Epidermal melanocyte (primary cell): ENCODE data around the gene TTC28.
"Not testable (repeated sequence)": the region's sequence is repeated elsewhere in the genome, so short reads cannot be mapped to it uniquely, and the experiment has no call there.

Source experiments
- DNase-seq: peaks from one replicate; pipeline ENCODE4 v3.0.0; 2011; ENCODE audit warnings: low spot score; ENCODE audit not compliant: insufficient read length

Gene TTC28

DNA sequence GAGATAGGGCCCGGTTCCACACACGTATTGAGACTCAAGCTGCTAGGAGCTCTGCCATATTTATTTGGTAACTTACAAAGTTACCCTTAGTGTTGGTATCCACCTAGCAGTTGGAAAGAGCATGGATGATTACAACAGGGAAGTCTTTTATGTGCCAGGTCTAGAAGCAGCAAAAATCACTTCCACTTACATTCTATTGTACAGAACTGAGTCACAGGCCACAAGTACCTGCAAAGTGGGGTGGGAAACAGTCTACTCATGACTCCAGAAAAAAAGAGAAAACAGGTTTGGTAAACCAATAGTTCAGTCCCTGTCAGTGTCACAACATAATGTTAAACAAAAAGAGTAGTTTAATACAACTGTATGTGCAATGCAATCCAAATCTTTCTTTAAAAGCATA is 480.9 kb downstream of the TTC28 start:
- no peak for DNase-seq

DNA sequence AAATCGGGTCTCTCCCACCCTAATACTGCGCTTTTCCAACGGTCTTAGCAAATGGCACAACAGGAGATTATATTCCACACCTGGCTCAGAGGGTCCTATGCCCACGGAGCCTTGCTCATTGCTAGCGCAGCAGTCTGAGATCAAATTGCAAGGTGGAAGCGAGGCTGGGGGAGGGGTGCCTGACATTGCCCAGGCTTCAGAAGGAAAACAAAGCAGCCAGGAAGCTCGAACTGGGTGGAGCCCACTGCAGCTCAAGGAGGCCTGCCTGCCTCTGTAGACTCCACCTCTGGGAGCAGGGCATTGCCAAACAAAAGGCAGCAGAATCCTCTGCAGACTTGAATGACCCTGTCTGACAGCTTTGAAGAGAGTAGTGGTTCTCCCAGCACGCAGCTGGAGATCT is 488.1 kb downstream of the TTC28 start:
- not testable (repeated sequence) for DNase-seq

DNA sequence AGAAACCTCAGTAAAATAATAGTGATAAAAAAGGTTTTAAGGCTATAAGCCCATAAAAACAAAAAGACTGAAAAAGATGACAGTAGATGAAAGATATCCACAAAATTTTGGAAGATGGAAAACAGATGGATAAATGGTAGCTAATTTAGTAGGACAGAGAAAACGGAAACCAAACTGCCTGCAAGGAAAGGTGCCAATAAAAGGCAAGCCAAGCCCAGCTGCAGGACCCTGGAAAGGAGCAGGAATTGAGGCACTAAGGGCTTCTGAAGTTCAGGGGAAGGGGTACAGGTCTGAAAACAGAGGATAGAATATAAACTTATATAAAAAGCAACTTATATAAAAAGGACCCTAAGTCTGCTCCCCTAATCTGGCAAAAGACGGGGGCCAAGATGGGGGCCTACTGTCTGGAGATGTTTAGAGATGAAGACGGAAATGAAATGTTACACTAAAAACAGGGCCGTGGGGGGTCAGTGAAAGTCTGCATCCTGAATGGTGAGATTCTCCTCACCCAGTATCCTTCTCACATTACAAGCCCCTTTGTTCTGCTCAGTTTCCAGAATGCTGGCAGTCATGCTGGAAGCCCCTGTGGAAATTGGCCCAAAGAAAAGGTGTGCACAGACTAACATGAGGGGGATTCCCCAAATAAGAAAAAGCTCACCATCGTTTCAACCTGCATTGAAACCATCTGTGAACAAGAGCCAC is 491.3 kb downstream of the TTC28 start:
- no peak for DNase-seq

DNA sequence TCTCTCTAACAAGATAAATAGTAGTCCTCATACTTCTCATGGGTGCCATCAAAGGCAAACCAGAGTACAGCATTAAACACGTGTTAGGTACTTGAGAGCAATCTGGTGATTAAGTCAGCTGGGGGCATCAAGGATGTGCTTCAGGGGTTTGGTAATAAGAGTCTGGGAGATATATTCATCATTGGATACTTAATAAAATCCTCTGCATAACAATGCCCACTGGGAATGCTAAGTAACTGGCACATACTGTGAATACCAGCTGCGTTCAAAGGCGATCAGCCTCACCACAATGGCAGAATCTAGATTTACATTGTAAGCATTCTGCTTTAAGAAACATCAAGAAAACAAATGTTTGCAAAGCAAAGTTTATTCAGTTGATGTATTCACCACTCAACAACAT is 492.0 kb downstream of the TTC28 start:
- DNase-seq, result no peak

DNA sequence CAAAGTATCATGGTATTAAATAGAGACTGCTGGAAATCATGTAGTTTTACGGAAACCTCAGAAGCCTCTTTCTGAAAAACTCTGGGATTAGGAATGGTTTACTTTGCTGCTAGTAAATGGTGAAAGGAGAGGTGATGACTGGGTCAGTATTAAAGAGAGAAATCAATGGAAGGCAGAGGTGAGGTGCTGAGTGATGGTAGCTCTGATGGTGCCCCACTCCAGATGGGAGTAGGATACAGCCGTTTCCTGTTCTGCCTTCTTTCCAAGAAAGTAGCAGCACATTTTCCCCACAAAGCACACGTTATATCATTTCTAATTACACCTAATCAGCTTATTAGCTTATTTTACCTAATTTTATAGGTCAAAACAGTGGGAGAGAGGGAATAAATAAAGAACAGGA is 493.0 kb downstream of the TTC28 start:
- no peak for DNase-seq

DNA sequence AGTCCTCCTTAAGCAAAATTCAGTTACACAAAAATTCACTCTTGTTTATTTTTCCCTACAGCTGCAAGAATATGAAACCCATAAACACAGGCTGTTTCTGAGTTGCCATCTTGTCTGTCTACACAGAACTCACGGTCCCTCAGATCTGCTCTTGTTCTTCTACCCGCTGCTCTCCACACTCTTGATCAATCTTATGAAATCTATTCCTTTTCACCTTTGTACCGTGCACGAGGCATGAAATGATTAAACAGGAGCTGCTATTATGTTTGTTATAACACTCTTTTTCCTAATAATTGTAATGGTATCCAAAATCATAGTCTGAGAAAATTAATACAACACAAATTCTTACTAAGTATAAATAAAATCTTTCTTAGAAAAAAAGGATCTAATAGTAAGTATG is 494.5 kb downstream of the TTC28 start:
- DNase-seq, result no peak

DNA sequence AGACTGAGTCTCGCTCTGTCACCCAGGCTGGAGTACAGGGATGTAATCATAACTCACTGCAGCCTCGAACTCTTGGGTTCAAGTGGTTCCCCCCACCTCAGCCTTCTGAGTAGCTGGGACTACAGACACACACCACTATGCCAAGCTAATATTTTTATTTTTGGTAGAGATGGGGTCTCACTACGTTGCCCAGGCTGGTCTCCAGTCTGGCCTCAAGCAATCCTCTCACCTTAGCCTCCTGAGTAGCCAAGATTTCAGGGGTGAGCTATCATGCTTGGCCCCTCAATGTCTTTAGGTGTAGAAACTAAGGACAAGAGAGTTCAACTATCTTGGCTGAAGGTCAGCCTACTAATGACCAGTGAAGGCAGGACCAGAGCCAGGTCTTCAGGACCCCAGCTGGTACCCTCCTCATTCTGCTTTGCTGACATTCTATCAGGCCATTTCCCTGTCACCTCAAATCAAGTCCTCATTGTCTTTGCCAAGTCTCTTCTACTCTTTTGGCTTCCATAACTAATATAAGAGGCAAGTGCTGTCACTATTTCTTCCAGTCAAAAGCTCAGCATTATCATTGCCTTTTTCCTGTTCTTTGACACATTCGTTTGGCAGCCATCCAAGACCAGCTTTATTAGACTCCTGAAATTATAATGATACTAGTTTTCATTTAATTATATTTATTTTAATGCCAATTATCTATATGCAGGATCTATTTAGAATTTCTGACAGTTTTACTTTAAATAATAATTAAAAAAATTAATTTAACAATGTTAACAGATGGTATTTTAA is 496.4 kb downstream of the TTC28 start:
- no peak for DNase-seq

DNA sequence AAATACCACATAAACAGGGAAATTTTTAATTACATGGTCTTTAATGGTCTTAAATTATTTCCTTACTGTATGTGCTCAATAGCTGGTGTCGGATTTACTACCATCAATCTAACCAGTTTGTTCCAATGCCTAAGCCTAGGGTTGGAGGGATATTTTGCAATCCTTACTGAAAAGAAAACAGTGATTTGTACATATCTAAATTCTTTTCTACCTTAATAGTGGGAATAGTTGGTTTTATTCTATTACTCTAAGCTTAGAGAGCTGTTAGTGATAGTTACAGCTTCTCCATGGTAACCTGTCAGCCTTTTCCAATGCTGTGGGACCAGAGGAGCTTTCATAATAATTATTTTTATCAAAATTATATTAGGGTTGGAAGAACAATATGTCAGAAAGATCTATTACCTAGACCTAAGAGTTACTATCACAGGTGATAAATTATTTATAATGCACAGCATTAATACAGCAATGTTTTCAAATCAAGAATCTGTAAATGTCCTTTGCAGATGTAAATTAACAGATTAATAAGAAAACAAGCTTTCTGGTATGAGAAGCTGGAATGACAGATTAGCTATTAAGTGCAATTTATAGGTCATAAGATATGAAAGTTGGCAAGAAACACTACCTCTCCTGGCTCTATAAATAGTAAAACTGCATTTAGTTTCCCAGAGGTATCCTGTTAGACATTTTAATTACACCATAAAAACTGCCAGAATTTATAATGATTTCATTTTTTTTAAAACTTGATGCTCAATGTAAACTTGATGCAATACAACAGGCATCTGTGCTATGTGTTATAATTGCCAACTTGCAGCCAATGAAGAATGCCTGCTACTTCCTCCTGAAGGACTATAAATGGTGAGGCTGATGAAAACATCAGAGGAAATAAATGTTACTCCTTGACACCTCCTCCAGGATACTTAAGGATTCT is 498.6 kb downstream of the TTC28 start:
- no peak for DNase-seq

DNA sequence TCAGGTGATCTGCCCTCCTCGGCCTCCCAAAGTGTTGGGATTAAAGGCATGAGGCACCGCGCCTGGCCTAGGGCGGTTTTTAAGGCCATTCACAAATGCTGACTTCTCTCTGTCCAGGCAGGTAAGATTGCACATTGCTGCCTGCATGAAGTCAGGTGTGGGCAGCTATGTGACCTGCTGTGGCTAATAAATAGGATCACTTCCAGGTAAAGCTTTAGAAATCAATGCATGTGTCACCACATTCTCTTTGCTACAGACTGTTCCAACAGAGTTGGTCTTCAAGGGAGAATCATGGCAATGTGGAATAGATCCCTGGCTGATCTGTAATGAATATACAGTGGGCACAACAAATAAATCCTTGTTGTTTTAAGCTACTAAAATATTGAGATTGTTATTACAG is 500.2 kb downstream of the TTC28 start:
- no peak for DNase-seq

DNA sequence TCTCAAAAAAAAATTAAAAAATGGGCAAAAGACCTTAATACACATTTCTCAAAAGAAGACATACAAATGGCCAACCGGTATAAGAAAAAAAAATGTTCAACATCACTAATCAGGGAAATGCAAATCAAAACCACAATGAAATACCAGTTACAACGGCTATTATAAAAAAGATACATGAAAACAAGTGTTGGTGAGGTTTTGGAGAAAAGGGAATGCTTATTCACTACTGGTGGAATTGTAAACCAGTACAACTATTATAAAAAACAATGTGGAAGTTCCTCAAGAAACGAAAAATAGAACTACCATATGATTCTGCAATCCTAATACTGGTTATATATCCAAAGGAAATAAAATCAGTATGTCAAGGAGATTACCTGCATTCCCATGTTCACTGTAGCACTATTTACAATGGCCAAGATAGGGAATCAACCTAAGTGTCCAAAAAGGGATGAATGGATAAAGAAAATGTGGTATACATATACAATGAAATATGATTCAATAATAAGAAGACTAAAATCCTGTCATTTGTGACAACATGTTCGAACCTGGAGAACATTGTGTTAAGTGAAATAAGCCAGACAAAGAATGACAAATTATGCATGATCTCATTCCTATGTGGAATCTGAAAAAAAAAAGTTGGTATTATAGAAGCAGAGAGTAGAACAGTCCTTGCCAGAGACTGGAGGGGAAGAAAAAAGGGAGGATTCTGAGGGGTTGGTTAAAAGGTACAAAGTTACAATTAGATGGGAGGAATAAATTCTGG is 503.7 kb downstream of the TTC28 start:
- no peak for DNase-seq

DNA sequence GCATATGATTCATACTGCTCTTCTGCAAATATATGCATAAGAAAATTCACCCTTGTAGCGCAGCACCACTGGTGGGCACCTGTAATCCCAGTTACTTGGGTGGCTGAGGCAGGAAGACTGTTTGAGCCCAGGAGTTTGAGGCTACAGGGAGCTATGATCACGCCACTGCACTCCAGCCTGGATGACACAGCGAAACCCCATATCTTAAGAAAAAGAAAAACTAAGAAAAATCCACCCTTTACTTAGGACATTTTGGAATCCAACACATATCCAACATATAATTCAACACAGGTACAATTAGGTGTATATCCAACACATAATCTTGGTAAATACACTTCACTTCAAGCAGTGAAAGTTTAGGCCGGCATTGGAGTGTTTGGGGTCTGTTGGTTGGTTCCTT is 505.1 kb downstream of the TTC28 start:
- DNase-seq, result no peak

DNA sequence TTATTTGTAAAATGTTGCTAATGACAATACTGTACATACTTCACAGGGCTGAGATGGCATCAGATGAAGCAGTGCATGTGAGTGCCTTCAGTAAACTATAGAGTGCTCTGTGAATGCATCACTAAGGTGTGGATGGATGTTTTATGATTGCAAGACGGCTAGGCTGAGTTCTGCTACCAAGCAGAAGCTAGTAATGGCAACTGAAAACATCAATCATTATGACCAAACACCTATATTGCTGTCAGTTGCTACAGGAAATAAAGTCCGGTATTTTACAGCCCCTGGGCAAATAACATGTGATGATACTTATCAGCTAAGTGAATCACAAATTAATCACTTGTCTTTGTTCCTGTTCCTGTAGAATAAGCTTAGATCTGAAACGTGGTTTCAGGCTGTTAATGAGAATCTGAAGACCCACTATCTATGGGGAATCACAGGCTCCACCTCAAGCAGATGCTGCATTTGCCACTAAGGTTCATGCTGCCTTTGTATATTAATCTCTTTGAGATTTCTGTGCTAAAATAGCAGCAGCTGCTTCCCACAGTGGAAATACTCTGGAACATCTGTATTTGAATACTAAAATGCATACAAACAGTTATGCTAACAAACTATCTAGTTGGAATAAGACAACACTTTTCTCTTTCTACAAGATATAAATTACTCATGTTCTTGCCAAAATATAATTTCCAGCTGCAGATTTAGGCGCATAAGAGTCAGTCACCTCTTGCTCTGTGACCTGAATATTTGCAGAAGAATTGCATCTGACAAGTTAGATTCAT is 506.6 kb downstream of the TTC28 start:
- DNase-seq, result no peak

DNA sequence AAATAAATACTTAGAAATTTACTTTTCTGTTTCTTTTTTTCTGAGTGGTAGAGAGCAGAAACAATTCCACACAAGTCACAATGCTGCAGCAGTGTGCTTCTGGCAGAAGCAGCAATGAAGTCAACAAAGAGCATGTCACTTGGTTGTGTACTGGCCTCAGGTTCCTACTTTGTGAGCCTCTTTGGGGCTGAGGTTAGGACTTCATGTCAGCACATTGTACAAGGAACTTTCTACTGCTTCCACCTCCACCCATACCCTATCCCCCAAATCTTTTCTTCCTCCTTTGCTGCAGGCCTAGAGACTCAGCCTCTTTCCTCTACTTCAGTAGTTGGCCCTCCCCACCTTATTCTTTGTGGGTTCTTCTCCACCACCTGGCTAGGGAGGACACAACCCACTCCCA is 507.9 kb downstream of the TTC28 start:
- no peak for DNase-seq

DNA sequence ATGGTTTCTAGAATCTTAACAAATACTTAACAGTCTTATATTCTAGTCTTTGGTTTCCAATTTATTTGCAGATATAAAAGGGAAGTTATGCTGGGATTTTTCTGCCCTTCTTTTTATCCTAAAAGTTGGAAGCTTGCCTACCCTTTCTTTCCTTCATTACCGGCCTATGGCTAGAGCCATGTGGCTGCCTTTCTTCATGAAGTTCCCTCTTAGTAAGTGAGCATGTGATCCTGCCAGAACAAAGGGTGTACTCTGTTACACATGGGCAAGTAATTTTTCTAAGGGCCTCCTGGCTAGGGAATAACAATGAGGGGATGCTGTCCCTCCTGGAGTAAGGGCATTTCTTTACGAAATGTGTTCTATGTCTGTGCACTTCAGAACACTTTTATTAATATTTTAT is 508.5 kb downstream of the TTC28 start:
- no peak for DNase-seq

DNA sequence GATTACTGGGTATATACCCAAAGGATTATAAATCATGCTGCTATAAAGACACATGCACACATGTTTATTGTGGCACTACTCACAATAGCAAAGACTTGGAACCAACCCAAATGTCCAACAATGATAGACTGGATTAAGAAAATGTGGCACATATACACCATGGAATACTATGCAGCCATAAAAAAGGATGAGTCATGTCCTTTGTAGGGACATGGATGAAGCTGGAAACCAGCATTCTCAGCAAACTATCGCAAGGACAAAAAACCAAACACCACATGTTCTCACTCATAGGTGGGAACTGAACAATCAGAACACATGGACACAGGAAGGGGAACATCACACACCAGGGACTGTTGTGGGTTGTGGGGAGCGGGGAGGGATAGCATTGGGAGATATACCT is 510.3 kb downstream of the TTC28 start:
- DNase-seq, result not testable (repeated sequence)

DNA sequence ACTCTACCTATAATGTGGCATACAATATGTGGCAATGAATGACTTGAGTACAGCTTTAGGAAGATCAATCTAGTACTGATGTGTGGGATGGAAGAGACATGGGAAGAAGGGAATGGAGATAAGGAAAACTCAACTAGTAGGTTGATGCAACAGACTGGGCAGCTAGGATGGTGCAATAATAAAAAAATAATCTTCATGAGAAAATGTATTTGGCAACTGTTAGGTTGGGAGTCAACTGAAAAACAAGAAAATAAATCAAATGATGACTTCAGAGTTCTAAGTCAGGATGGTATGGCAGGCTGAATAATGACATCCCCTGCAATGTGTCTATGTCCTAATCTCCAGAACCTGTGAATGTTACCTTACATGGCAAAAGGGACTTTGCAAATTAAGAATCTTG is 523.8 kb downstream of the TTC28 start:
- no peak for DNase-seq

DNA sequence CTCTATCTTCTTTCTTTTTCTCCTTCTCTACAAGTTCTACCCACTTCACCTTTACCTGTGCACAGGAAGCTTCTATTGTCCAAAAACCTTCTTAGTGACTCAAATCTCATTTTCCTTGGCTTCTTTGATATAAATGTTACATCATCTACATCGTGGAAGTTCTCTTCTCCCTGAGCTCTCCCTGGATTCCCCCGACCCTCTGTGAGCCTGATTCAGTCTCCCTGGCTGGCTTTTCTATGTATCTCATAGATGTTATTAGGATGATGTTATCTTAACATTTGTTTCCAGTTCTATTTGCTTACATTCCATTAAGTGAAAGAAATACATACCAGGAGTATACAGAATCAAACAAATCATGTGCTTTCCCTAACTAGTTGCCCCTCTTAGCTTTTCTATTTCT is 524.8 kb downstream of the TTC28 start:
- no peak for DNase-seq

DNA sequence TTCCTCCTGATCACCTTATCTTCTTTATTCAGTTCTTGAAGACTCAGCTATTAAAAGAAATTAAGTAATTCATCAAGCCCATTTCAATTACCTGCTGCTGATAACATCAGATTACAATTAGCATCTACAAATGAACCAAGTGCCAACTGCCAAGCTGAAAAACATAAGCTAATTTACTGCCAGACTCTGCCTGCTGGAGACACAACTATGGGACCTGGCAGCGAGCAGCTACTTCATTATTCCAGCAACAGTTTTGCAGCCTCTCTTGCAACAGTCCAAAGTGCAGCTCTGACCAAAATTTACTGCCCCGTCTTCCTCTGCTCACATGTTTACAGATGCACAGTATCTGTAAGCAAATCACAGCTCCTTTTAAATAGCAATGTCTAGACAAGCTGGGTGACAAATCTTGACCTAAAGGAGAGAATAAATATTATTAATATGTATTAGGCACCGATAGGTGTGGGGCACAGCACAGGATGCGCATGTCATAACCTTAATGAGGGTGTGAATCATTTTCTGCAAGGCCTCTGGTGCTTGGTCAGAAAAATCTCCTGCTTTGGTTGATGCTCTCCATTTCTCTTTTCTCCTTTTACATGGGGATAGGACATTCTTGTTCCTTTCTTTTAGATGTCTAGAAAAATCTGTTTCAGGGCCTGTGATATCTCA is 528.4 kb downstream of the TTC28 start:
- DNase-seq, result no peak

DNA sequence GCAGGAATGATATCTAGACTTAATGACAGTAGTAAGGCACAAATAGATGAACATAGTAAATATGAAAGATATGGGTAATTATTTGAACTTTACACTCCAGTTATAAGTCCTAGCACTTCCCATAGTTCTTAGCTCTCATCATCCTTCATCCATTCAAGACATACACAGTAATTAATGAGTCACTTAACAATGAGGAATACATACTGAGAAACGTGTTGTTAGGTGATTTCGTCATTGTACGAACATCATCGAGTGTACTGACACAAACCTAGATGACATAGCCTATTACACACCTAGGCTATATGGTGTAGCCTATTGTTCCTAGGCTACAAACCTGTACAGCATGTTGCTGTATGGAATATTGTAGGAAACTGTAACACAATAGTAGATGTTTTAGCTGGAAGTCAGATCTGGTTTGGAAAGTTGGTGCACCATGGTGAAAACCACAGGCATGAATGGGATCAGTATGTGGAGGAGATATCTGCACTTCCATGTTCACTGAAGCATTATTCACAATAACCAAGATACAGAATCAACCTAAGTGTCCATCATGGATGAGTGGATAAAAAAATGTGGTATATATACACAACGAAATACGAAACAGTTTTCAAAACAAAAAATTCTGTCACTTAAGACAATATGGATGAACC is 530.7 kb downstream of the TTC28 start:
- DNase-seq, result no peak
